ENCODE results near the gene TBX6. TPM values are rescaled to one million over a fixed set of nuclear protein-coding genes. Genes with fewer than 3 reads are reported as not detected.

TBX6 gene
- total RNA-seq, 1 donor from 2014 or later: 0.89 TPM

- intact Hi-C loops (cut with micrococcal nuclease): loop anchor here (2.0 to 10.0 kb wide), 3 partner anchors 14 to 499 kb away; partner anchors contain the start of gene ZNF771
Measured at GRCh38 chr16:30068333-30068732, 23.4 kb downstream of the TBX6 start.

- intact Hi-C loops (cut with micrococcal nuclease): loop anchor here (5.0 to 10.0 kb wide), 2 partner anchors 337 to 500 kb away; partner anchors contain the start of gene ZNF771
Measured at GRCh38 chr16:30067584-30067916, 24.2 kb downstream of the TBX6 start.

- intact Hi-C loops (cut with micrococcal nuclease): loop anchor here (5.0 to 10.0 kb wide), 2 partner anchors 338 to 500 kb away; partner anchors contain the start of gene ZNF771
Measured at GRCh38 chr16:30066761-30067583, 24.8 kb downstream of the TBX6 start.

- intact Hi-C loops (cut with micrococcal nuclease): loop anchor here (1.0 to 10.0 kb wide), 8 partner anchors 9 to 501 kb away; partner anchors contain the start of genes MAPK3, PPP4C, TBC1D10B and YPEL3
Measured at GRCh38 chr16:30065943-30066760, 25.6 kb downstream of the TBX6 start.

GRCh38 chr16:30065102-30065942 is 26.4 kb downstream of the TBX6 start, which contains the start of gene ALDOA:
TSS of gene ALDOA (plus strand) at chr16:30065760. CDS start at chr16:30066898, 1,138 bp downstream.
- intact Hi-C loops (cut with micrococcal nuclease): loop anchor here (1.0 to 10.0 kb wide), 8 partner anchors 10 to 502 kb away; partner anchors contain the start of genes MAPK3, PPP4C, TBC1D10B and YPEL3

- intact Hi-C loops (cut with micrococcal nuclease): loop anchor here (1.0 to 10.0 kb wide), 10 partner anchors 9 to 594 kb away; partner anchors contain the start of genes FBRS, MAPK3, PPP4C and TBC1D10B
Measured at GRCh38 chr16:30064729-30065101, 27.0 kb downstream of the TBX6 start.

DNA sequence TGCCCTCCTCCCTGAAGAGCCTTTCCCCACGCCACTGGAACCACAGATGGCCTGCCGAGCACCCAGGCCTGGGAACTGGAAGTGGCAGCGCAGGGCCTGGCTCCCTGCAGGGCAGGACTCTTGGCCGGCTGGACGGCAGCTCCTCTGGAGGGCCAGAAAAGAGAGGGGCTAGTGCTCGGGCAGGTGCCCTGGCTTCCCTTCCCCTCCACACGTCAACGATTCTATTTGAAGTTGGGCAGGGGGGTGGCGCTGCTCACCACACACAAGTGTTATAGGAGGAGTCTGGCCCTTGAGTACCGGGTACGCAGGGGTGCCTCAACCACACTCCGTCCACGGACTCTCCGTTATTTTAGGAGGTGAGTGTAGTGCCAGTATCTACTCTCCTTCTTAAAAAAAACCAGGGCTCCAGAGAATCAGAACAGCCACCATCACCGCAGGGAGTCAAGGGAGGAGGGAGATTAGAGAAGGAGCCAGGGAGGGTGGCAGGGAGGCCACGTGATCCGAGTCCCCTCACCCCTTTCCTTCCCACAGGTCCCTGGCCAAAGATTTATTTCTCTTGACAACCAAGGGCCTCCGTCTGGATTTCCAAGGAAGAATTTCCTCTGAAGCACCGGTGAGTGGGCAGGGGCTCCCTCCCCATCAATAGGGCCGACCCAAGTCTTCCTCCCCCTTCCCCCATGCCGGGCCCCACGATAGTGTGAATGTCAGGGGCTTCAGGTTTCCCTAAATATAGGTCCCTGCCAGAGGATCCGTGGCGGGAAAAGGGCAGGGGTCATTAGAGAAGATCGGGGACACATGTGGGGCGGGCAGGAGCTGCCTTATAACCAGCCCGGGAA is 27.6 kb downstream of the TBX6 start:
- intact Hi-C loops (cut with micrococcal nuclease): loop anchor here (1.0 to 10.0 kb wide), 6 partner anchors 9 to 594 kb away; partner anchors contain the start of genes FBRS, MAPK3, TBC1D10B and ZNF771

GRCh38 chr16:30063278-30063892 is 28.3 kb downstream of the TBX6 start:
- intact Hi-C loops (cut with micrococcal nuclease): loop anchor here (10.0 kb wide), 1 partner anchor 341 kb away; the partner anchor contains the start of gene ZNF771

DNA sequence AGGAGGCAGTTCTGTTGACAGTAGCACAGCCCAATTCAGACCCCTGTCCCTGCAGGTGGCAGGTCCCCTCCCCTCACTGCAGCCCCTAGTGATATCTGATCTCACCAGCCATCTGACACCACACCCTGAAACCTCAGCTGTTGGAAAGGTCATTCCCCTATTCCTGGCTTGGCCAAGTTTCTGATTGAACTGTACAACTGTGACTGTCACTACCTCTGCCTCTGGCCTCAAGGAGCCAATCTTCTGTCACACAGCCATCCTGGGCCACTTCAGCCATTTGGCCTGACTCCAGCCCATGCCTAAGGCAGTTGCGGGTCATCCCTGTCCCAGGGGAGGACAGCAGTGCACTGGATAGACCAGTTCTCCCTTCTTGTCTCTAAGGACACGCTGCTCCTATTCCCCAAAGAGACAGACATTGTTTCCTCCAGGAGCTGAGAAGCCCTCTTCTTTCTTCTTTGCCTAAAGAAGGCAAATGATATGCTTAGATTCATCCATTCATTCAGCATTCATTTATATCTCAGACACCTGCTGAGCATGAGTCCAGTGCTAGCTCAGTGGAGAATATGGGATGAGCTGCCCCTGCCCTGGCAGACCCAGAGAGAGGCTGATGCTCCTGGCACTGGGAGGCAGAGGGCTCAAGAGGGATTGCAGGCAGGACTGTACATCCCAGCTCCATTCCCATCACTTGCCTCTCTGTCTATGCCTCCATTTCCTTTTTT is 30.7 kb downstream of the TBX6 start:
- intact Hi-C loops (cut with micrococcal nuclease): loop anchor here (10.0 kb wide), 1 partner anchor 344 kb away; the partner anchor contains the start of gene ZNF771

- intact Hi-C loops (cut with micrococcal nuclease): loop anchor here (10.0 kb wide), 1 partner anchor 344 kb away; the partner anchor contains the start of gene ZNF771
Measured at GRCh38 chr16:30060346-30060745, 31.4 kb downstream of the TBX6 start.

- intact Hi-C loops (cut with micrococcal nuclease): loop anchor here (1.0 to 2.0 kb wide), 2 partner anchors 9 to 14 kb away; no protein-coding TSS in a partner anchor
Measured at GRCh38 chr16:30054959-30055553, 36.7 kb downstream of the TBX6 start.

- intact Hi-C loops (cut with micrococcal nuclease): loop anchor here (2.0 kb wide), 1 partner anchor 14 kb away; no protein-coding TSS in a partner anchor
Measured at GRCh38 chr16:30054451-30054850, 37.3 kb downstream of the TBX6 start.

- intact Hi-C loops (cut with micrococcal nuclease): loop anchor here (2.0 kb wide), 1 partner anchor 15 kb away; no protein-coding TSS in a partner anchor
Measured at GRCh38 chr16:30053376-30054015, 38.2 kb downstream of the TBX6 start.

DNA sequence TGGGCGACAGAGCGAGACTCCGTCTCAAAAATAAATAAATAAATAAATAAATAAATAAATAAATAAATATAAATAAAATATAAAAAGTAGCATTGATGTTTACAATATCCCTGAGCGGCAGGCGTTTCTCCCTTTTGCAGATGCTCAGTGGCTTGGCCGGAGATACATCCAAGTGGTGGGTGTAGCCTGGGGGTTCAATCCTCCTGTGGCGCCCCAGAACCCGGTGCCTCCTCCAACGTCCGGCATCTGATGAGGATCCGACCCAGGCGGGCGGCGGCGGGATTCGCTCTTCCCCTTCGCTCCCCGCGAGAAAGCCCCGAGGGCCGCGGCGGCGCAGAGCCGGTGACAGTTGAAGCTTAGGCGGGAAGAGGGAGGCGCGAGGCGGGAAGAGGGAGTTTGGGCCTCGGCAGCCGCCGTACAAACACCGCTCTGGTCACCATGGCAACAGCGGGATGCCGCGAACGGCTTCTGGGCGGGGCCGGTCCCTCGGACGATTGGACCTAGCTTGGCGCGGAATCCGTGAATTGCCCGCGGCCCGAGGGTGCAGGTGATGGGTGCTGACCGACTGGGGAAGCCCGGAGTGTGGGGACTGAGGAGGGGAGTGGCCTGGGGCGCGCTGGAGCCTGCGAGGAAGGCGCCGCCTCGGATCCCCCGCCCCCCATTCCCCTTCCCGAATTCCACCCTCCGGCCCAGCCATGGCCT is 38.9 kb downstream of the TBX6 start:
- intact Hi-C loops (cut with micrococcal nuclease): no loop called here

DNA sequence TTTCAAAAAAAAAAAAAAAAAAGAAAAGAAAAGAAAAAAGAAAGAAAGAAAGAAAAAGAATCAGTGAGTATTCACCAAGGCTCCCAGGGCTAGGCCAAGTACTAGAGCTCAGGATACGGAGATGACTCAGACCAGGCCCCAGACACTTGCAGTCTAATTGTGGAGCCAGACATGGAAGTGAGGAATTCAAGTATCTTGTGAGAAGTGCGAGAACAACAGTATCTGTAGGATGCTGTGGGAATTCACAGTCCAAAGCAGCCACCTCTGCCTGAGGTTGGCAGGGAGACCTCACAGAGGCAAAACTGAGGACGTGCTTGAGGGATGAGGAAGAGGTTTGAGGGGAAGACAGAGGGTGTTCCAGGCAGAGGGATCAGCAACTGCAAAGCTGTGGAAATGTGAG is 40.2 kb downstream of the TBX6 start:
- intact Hi-C loops (cut with micrococcal nuclease): no loop called here

DNA sequence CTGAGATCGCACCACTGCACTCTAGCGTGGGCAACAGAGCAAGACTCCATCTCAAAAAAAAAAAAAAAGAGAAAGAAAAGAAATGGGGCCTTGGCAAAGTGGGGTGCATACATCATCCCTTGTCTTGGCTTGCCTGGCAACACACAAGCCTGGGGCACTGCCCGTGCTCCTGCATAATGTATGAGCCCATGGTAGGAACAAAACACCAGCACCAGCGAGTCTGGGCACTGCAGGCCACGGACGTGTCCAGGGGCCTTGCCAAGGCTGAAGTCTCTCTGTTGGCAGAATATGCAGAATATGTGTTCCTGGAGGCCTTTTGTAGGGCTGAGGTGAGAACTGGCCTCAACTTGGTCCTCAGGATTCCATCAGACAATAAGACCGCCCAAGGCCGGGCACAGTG is 41.9 kb downstream of the TBX6 start:
- intact Hi-C loops (cut with micrococcal nuclease): no loop called here

DNA sequence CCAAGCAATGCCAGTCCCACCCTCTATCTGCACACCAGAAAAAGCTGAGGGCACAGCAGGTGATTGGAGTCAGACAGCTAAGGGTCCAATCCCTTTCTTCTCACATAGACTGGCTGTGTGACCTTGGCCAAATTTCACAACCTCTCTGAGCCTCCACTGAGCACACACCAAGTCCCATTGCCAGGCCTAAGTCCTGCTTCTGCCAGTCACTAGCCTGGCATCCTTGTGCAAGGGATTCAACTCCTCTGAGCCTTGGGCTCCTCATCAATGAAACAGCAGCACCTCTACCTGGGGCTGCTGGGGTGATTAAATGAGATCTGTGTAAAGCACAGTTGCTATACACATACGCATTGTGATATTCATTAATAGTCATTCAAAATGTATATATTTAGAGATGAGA is 45.1 kb downstream of the TBX6 start:
- intact Hi-C loops (cut with micrococcal nuclease): no loop called here

Measured in T-helper 2 cell treated with Interferon-gamma antibody and Interleukin-4, amounts not matched to agents 100 ng/mL and 5 ng/mL, for 36 hours (primary cell).